Activated CD4-positive, alpha-beta T cell treated with anti-CD3 and anti-CD28 coated beads, Interleukin-2, Interleukin-6, amounts not matched to agents 100 ng/mL and 50 ng/mL, durations not matched to agents 16 hours and 8 hours (primary cell): ENCODE results near the gene STAT5A.
A peak's percentile ranks its signal among the peaks of the same experiment; 100 is the strongest.
"Not testable (repeated sequence)": the region's sequence is repeated elsewhere in the genome, so short reads cannot be mapped to it uniquely, and the experiment has no call there.

Experiments used
- DNase-seq: peaks from one replicate; pipeline ENCODE4 v3.0.0-alpha.2; 2020

STAT5A gene

DNA sequence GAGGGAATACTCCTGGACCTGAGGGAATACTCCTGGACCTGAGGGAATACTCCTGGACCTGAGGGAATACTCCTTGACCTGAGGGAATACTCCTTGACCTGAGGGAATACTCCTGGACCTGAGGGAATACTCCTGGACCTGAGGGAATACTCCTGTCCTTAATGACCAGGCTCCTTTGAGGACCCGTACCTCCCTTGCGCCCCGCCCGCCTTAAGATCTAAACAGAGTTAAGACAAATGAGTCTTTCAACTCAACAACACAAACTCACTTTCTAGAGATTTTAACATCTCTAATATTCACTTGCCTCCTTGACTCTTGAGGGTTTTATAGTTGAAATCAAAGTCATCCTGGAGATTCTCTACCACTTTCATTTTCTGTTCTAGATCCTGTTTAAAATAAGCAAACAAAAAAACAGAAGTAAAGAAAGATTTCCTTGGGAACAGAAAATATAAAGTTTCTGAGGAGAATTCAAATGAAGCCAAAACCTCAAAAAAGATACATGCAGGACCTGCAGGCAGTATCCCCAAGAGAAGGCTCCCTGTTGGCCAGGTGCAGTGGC is 50.2 kb downstream of the STAT5A start:
- no peak for DNase-seq

- no peak for DNase-seq
Measured at GRCh38 chr17:42339221-42339620, 50.9 kb downstream of the STAT5A start.

DNA sequence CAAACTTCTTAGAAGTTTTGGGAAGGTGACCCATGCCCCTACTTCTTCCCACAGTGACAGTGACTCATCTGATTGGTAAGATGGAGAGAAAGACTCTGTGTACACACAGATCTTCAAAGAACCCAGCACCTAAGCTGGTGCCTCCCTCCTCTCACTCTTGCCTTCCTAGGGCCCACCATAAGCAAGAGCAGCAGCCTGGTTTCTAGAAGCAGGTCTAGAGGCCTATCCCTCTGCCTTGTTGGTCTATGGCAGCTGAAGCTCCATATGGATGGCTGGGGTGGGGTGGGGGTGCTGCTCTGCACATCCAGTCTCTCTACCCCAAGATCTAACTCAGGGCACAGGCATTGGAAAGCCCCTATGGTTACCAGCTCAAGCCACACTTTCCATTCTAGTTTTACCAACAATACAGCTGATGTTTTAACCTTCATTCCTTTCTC is 52.4 kb downstream of the STAT5A start:
- DNase-seq, result peak; percentile 59

DNA sequence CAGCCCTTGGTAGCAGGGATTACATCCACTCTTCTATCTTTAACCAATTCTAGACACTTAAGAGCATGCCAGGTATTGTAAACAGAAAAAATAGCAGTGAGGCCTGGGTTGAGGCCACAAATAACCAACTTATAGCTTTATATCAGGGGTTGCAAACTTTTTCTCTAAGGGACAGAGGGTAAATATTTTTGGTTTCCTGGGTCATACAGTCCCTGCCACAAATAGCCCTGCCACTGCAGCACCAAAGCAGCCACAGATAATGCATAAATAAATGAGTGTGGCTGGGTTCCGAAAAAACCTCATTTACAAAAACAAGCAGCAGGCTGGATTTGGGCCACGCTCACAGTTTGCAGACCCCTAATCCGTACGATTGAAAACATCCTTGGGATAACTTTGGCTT is 53.3 kb downstream of the STAT5A start:
- DNase-seq, result no peak

GRCh38 chr17:42342242-42343008 is 54.1 kb downstream of the STAT5A start:
- DNase-seq, result peak; percentile 83

DNA sequence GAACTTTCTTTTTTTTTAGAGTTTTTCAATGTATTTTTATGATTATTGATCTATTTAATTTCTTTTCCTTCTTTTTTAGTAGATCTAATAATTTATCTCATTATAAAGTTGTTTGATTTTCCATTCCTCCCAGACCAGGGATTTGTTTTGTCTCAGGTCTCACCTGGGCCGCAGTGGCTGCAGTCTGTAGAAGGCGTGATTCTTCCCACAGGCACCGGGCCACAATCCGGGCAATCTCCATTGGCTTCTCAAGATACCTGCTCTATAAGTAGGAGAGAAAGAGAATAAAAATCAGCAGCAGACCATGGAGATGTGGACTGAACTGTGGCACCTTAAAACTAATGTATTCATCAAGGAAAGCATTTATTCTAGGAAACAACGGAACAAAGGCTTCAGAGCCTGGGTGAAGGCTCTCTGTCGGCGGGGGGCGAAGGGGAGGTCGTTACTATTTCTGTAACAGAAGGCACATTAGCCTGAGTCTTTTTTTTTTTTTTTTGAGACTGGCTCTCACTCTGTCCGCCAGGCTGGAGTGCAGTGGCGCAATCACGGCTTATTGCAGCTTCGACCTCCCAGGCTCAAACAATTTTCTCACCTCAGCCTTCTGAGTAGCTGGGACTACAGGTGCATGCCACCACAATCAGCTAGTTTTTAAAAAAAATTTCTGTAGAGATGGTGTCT is 57.2 kb downstream of the STAT5A start:
- no peak for DNase-seq

DNA sequence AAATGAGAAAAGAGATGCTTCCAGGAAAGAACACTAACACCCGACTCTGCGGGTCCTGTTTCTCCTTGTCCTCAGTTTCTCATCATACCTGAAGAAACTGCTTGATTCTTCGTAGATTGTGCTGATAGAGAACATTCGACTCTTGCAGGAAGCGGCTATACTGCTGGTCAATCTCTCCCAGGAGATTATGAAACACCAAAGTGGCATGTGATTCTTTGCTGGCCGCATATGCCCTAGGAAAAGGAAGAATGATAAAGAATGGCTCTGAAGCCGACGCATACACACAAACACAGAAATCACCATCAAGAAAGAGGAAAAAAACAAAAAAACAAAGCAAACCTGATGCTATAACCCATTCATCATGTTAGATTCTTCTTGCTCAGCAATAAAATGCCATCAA is 58.2 kb downstream of the STAT5A start:
- no peak for DNase-seq

GRCh38 chr17:42347198-42347597 is 58.9 kb downstream of the STAT5A start:
- no peak for DNase-seq

DNA sequence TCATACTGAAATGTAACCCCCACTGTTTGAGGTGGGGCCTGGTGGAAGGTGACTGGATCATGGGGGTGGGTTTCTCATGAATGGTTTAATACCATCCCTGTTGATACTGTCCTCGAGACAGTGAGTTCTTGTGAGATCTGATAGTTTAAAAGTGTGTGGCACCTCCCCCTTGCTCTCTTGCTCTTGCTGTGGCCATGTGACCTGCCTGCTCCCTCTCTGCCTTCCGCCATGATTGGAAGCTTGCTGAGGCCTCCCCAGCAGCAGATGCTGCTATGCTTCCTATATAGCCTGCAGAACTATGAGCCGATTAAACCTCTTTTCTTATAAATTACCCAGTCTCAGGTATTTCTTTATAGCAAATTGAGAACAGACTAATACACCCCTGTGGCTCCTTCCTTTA is 59.3 kb downstream of the STAT5A start:
- DNase-seq, result no peak

DNA sequence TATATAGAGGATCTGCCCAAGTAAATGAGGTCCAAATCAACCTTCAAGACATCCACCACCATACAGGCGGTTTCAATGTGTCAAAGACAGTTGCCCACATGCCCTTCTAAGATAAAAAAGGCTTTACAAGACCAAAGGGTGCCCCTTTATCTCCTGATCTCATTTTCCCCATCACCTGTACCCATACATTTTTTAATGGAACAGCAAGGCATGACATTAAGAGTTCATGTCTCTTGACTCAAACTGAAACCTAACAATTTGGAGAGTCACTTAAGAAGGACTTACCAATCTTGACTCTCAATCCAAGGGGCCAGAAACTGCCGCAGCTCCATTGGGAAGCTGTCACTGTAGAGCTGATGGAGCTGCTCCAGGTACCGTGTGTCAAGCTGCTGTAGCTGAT is 59.8 kb downstream of the STAT5A start:
- no peak for DNase-seq

DNA sequence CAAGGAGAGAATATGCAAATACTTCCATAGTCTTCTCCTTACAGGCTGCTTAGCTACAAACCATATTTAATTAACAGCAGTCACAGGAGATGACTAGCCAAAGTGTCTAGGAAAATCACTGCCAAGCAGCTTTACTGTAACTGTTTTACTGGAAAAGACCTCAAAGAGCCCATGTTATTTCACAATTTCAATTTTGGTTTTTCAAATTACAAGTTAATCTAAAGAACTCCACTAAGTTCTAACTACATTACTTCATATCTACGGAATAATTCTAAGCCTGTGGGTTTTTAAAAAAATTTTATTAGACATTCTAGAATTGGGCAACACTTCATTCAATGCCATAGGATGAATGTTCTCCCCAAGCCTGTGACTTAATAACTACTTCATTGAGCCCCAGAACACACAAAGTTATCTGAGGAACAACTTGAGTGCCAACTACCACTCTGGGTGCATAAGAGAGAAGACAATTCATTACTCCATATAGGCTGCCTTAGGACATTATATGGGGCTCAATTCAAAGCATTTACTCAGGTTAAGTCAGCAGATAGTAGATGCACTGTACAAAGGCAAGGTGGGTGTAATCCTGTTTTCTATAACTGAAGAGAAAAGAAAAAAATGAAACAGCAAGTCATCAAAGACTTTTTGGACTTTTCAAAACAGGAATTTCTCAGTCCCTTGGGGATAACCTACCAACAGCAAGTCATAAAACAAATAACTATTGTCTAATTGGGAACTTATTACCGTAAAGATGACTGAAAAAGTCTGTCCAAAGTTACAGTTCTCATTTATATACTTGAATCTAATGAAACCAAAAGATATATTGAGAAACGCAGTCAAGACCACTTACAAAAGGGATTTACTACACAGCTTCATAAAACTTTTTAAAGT is 66.9 kb downstream of the STAT5A start:
- DNase-seq, result no peak

DNA sequence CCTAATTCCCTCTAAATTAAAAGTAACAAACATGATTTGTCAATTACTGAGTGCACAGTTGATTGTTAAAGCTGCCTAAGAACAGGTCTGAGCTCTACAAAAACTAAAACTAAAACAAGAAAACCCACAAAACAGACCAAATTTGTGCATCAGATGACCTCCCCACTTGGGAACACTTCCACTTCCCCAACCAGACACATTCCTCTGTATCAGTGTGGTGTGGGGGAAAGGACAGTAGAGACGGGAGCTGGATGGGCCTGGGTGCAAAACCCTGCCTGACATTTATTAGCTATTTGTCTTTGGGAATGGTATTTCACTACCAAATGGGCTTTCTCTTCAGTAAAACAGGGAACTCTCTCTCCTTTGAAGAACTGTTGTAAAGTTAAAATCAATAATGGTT is 70.1 kb downstream of the STAT5A start:
- no peak for DNase-seq

DNA sequence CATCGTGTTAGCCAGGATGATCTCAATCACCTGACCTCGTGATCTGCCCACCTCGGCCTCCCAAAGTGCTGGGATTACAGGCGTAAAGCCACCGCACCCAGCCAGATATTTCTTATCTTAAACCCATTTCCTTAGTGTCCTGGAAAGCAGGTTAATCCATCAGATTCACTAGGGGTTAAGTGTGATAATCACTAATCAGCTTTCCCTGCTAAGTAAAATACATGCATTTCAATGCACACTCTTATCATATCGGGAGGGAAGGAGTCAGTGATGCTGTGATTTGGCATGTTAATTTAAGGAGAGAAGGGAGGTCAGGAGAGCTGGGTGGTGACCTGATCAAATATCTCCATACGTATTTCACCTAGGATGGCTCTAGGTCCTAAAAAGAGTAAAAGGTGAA is 70.8 kb downstream of the STAT5A start:
- no peak for DNase-seq

- not testable (repeated sequence) for DNase-seq
Measured at GRCh38 chr17:42360388-42360787, 72.1 kb downstream of the STAT5A start.
